NK-92 (cell line): ENCODE data around the gene FZR1.

Experiments
- DNase-seq: peaks from one replicate; lab custom pipeline; 2025; ENCODE audit not compliant: unreplicated experiment; lab: John Stamatoyannopoulos, UW

Gene FZR1

DNA sequence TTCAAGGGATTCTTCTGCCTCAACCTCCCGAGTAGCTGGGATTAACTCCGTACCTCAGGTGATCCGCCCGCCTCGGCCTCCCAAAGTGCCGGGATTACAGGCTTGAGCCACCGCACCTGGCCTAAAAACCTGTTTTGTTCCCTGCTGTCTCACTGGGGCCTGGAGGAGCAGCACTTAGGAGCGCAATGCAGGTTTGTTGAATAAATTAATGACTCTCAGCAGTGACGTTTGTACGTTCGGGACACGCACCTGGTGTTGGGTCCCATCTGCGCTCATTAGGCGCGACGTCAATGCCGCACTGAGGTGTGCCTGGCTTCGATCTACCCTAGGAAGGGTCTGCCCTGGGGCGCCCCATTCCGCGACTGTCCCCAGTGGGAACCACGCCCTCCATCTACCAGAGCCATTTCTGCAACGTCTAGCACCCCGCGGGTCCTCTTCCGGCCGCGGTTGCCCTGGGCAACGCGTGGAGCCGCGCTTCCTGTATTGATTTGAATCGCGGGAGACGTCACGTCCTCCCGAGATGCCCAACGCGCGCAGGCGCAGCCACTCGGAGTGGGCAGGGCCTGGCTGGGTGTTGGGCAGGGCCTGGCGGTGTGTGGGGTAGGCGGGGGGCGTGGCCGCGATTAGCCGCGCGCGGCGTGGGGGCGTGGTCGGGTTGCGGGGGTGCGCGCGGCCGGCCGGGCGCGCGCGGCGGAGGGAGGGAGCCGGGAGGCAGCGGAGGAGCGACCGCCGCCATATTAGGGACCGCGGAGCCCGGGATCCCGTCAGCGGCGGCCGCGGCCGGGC is at the start of gene FZR1:
FZR1 (plus strand) TSS at position 714 of the 786 bp plus-strand sequence. CDS start 16,679 bp downstream, outside the sequence.
- peak; percentile 98 for DNase-seq

DNA sequence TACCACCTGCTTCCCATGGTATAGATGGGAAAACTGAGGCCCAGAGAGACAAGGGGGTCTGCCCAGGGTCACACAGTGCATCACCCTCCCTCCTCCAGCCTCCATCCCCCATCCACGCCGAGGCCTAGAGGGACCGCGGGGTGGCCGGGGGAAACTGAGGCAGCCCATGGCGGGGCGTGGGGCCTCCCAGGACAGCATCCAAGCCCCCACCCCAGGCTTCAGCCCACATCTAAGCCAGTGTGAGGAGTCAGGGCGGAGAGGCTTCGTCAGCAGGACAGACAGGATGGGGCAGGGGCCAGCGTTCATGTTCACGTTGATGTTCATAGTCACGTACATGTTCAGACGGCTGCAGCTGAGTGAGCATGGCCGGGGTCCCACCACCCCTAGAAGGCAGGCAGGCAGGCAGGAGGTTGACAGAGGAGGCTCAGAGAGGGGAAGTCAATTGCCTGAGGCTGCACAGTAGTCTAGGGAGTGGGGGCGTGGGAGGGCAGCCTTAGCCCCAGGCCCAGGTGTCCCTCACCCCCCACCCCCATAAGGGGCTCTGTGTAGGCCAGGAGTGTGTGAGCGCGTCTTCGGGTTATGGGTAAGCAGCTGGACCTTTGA is 49.1 kb upstream of the FZR1 start:
- no peak for DNase-seq

DNA sequence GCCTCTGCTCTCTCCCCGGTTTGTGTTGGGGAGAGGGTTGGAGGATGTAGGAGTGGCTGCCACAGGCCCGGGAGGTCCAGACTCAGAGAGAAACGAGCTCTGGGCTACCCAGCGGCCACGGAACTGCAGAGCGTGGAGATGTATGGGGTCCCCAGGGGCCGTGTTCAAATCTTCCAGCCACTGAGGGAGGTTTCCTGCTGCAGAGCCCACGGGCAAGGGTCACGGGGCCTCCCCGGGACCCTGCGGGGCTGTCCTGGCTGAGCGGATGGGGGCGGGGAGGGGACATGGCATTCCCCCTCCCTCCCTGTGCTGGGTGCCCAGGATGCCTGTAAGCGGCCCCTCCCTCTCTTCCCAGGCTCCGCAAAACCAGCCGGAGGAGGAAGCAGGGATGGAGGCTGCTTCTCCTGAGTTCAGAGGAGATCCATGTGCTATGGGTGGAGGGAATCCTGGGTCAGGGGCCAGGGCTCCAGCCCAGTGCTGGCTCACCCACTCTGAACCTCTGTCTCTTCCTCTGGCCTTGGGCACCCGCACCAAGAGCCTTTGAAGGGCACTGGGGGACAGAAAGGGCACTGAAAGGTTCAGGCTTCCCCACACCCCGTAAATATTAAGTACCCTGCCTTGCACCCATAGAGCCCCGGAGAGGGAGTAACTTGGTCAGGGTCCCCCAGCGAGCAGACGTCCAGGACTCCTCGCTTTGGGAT is 48.4 kb upstream of the FZR1 start:
- DNase-seq, result no peak

DNA sequence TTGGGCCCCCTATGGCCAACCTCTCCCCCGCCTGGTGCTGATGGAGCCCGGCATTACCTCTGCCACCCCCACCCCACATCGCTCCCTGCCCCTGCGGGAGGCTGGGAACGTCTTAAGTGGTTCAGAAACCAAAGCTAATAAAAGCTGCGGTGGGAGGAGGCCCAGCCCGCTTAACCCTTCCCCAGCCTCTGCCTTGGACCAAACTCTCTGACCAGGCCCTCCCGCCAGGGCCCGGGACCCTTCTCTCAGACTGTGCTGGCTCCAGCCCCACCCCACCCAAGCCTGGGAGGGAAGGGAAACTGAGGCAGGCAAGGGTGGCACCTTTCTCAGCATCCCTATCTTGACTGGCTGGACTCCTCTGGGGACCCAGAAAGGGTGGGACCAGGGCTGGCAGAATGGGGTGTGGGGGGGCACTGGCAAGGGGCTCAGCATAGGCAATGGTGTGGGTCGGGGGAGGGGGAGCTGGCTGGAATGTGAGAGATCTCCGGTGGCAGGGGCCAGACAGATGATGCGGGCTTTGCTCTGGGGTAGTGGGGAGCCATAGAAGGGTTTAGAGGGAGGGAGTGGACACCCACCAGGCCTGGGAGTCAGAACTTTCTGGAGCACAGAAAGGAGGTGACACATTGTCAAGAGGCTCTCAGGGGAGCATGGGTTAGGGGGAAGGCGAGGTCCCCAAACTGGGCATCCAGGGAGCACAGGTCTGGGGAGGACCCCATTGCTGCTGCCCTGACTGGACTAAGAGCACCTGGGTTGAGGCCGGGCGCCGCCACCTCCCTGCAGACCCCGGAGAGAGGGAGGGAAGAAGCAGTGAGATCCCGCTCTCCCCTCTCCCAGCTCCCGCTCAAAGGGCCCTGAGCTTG is 47.7 kb upstream of the FZR1 start:
- DNase-seq, result no peak

DNA sequence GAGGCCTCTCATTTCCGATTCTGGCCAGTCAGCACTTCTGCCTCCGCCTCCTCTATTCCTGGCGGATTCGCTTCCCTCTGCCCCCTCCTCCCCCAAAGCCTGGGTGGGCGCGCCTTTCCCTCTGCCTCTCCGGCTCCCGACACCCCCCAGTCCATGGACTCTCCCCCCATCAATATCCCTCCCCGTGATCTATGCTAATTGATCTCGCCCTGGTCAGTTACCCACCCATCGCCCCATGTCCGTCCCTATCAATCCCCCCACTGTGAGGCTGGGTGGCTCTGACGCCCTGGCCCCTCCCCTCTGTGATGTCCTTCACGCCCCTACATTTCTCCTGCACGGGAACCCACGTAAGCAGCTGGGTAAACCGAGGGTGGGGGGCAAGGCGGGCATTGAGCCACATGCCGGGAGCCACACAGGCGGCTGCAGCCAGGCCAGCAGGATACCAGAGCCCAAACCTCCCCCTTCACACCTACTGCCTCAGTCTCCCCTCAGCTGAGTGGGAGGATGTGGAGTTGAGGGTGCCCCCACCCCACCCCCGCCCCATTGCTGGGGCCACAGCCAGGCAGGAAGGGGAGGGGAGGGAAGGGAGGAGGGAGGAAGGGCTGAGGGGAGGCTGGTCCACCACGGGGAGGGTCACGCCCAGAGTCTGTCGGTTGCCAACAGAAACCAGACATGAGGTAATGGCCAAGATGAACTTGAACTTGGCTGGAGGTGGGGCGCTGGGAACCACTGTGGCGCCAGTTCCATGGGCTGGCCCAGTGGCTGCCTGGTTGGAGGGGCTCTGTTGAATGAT is 46.8 kb upstream of the FZR1 start:
- no peak for DNase-seq

DNA sequence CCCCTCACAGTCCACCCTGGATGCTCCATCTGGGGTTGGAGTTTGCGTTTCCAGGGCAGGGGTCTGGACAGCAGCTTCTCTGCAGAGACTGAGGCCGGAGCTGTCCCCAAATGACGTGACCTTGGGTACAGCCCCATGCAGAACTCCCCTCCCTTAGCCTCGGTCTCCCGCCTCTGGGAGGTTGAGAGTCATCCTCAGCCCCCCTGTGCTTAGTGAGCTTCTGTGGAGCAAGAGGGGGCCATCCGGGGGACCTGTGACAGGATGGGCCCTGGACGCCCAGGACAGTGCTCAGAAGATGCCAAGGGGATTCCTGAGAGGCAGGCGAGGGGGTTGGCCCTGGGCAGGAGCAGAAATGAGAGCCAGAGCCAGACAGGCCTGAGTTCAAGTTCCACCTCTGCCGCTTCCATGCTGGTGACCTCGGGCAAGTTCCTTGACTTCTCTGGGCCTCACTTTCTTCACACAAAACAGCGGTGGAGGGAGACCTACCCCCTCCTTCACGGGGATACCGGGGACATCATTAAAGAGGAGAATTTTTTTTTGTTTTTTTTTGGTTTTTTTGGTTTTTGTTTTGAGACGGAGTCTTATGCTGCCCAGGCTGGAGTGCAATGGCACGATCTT is 46.0 kb upstream of the FZR1 start:
- DNase-seq, result no peak

DNA sequence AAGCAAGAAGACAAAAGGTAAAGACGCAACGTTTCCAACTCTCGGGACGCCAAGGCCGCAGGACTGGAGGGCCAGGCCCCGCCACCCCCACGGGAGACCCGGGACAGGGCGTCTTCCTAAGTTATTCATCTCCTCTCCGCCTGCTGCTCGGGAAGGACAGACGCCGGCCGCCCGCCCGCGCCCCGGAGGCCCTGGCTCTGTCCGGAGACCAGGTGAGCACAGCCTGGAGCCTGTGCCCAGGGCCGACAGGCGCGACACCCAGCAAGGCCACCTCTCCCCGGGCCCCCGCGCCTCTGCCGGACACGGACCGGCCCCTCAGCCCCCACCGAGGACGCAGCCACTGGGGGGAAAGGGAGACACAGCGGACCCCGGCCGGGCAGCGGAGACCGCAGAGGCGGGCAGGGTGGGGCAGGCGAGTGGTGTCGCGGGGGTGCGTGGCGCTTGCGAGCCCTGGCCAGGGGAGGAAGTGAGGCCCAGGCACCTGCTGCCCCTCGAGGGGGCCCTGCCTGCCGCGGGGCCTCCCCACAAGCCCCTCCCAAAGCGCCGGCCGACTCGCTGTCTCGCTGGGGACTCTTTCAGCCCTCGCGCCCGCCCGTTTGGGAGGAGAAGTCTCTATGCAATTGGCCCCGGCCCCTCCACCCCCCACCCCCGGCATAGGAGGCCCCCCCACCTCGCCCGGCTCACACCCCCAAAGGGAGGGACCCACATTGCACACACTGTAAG is 43.0 kb upstream of the FZR1 start:
- no peak for DNase-seq

DNA sequence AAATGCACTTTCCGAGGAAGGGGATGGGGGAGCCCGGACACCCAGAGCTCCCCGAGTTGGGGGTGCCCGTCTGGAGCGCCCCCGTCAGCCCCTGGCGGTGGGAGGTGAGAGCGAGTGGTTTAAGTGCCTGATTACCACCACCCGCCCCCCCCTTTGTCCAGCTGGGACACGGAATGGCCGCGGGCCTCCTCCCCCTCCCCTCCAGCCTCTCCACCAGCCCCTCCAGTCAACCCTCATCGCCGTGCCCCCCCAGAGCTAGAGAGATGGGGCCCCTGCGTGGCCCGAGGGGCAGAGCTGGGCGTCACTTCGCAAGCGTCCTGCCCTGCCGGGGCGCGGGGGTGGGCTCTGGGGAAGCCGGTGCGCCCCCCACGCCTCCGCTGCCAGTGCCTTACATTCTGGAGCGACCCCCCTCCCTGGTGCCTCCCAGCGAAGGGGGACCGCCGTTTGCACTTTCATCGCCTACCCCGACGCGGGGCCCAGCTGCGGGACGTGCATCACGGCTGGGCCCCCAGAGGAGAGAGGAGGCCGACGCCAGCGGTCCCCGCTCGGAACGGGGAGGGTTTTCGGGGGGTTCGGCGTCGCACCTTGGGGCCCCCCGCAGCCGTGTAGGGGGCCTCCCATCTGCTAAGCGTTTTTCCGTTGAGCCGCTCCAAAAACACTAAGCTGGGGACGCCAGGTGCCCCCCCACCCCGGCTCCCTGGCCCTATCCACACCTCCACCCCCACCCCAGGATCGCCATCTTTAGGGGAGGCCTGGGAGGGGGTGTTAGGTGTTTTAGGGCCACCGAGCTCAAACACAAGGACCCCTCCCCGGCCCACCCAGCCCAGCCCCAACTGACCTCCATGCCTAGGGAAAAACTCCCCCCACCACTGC is 42.2 kb upstream of the FZR1 start:
- DNase-seq, result no peak

DNA sequence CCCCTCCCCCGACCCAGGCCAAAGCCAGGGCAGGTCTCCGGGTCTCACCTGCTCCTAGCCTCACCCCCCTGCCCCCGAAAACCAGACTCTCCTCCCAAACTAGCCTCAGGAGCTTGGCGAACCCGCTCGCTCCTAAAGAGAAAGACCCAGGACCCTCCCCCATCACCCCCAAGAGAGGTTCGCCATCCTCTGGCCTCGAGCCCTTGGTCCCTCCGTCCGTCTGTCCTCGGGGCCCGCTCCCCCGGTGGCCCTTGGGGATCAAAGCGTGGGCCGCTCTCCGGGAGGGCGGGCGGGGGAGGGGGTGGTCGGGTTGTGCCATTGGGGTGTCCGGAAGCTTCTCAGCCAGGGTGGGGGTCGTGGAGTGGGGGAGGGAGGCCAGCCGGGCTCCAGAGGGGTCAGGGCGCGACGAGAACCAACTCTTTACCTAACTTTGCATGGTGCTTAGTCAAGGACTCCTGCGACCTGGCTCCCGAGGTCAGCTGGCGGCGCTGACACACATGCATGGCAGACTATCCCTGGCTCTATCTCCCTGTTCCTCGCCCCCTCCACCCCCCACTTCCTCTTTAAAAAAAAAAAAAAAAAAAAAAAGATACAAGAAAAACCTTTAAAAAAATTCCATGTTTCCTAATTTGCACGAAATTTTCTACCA is 41.4 kb upstream of the FZR1 start:
- no peak for DNase-seq

DNA sequence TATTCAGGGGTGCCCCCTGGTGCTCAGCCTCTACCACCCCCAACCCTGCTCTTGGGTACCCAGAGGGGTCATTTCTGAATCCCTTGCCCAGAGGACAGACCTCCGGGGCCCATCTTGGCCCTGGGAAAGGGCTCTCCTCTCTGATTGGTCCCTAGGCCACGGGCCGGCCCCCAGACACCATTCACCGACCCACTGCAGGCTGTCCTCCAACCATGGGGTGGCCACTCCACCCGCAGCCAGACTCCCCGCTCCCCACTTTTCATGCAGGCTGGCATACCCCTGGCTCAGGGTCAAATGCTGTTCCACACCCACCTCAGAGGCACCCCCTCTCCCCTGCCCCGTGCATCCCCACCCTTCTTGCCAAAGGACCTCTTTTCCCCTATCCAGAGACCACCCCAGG is 40.6 kb upstream of the FZR1 start:
- DNase-seq, result no peak

DNA sequence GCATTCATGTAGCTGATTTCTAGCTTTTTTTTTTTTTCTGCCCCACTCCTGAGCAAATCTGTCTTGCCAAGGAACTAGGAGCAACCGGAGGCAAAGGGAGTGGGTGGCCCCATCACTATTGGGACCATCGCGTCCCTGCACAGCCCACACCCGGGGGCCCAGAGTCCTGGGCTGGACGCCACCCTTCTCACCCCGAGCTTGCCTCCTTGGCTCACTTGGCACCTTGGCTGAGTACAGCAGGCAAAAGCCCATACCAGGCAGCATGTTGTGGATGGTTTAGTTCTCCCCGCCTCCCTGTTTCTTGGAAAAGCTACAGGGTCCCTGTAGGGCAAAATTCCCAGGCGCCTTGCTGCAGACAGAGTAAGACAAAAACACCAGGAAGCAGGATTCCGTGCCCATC is 39.5 kb upstream of the FZR1 start:
- no peak for DNase-seq

DNA sequence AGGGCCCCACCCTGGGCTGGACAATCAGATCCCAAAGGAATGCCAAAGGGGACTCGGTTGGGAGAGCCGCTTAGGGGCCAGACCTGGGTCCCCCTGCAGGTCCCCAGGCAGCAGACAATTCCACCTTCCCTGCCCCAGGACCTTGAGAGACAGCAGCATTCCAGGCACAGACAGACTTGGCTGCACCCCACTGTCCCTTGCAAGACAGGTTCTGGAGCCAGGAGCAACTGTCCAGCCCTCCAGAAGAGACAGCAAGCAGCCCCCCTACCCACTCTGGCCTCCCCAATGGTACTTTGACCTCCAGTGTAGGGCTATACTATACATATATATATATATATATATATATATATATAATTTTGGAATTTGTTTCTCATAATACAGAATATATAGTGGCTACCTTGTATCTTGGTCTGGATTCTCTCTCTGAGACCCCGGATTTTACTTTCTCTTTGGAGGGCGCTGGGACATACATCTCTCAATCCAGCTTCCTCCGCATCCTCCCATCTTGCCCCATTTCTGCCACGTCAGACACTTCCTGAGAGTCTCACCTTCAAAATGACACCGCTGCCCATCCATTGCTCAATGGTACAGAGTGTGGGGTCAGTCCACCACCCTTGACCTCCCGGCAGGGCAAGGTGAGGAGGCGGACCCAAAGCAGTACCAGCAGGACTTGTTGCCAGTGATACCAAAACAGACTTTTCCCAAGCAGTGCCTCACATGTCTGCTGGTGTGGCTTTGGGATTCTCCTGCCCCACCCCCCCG is 38.5 kb upstream of the FZR1 start:
- DNase-seq, result no peak

DNA sequence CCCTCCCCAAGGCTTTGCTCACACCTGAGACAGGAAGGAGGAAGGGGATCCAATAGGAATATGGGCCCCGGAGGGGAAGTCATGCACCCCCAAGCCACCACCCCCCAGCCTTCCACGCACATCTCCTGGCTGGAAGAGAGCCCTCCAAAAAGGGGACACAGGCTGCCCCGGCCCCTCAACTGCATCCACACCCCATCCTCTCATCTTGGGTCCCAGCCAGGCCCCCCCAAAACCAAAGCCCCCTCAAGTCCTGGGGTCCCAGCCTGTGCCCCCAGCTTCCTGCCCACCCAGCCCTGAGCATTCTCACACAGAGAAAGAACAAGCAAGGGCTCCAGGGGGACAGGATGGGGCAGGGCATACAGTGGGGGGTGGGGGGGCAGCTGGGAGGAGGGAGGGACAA is 37.9 kb upstream of the FZR1 start:
- no peak for DNase-seq

DNA sequence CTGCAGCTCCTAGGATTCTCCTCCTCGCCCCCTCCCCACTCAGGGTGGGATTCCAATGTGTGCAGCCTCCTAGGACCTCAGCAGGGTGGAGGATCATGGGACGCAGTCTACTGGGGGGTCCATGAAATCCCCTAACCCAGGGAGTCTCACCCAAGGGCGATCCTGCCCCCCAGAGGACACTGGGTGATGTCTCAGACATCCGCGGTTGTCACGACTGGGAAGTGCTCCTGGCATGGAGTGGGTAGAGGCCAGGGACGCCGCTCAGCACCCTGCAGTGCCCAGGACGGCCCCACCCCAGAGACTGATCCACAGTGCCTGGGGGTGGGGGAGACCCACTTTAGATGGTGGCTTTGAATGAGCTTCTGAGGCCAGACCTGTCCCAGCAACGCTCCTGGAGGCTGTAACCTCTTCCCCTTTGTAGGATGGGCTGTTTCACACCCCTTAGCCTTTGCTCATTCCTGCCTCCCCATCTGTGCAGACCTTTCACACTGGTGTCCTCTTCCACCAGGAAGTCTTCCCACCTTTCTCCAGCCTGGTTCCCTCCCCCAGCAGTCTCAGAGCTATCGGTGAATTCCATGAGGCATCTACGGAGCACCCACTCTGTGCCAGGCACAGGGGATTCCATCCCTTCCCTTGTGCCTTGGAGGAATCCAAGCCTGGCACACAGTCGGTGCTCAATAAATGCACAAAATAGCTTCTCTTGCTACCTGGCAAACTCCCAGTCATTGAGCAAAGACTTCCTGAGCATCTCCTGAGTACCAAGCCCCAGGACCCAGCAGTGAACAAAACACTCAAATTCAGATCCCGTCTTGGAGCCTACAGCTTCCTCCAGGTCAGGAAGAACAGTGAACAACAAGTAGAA is 36.2 kb upstream of the FZR1 start:
- no peak for DNase-seq

DNA sequence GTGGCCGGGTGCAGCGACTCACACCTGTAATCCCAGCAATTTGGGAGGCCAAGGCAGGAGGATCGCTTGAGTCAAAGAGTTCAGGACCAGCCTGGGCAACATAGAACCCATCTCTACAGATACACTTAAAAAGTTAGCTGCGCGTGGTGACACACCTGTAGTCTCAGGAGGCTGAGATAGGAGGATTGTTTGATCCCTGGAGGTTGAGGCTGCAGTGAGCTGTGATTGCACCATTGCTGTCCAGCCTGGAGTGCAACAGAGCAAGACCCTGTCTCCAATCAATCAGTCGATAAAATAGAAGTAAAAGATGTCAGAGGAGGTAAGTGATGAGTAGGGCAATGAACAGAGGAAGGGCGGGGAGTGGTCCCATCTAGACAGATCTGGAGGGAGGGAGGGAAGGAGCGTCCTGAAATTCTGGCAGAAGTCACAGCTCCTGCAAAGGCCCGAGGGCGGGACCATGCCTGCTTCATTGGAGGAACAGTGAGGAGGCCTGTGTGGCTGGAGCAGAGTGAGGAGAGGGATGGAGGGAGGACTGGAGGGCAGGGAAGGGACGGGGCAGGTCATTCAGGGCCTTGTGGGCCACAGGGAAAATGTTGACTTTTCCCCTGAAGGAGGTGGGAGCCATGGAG is 35.5 kb upstream of the FZR1 start:
- no peak for DNase-seq
